Right lung (tissue), 5 donors: Measurements from ENCODE around the gene OVOL1. TPM values are rescaled to one million over a fixed set of nuclear protein-coding genes. Genes with fewer than 3 reads are reported as not detected.

Source experiments
- DNase-seq, 2 donors: peaks; one replicate each; pipeline ENCODE4 v3.0.0-alpha.2; 2013
- polyA plus RNA-seq, 5 donors: library from polyadenylated mRNA; unstranded; fragments of 120-200 nt; gene quantifications; one replicate each; pipeline versions ENCODE4 v1.2.1 to v1.2.3, GENCODE V29; 2013; ENCODE audit warnings: inconsistent platforms in 1 of 5, low replicate concordance in 1 of 5; ENCODE audit not compliant: insufficient read length in 5 of 5, insufficient read depth in 1 of 5

Gene OVOL1
- polyA plus RNA-seq, 5 donors: 0.07 to 0.60 (median 0.29) TPM

- DNase-seq: no peak
These were observed 9.0 kb upstream of the OVOL1 start for GRCh38 chr11:65777821-65778361.

- DNase-seq: no peak
These were observed 8.4 kb upstream of the OVOL1 start for GRCh38 chr11:65778431-65778900.

GRCh38 chr11:65778901-65779668 lies 7.8 kb upstream of the OVOL1 start:
- DNase-seq: no peak

GRCh38 chr11:65779669-65779918 lies 7.3 kb upstream of the OVOL1 start:
- no peak for DNase-seq

GRCh38 chr11:65779919-65780769 lies 6.7 kb upstream of the OVOL1 start:
- DNase-seq: peak in 1 of 2 donors; percentile 42

GRCh38 chr11:65780770-65781151 lies 6.1 kb upstream of the OVOL1 start, which contains the start of gene AP5B1:
AP5B1 (minus strand) TSS chr11:65780976; CDS start chr11:65780591, 385 bp downstream.
- DNase-seq: no peak

- DNase-seq: no peak
These were observed 5.5 kb upstream of the OVOL1 start for GRCh38 chr11:65781152-65781961.

GRCh38 chr11:65781962-65782815 lies 4.7 kb upstream of the OVOL1 start:
- no peak for DNase-seq

GRCh38 chr11:65782816-65783228 lies 4.0 kb upstream of the OVOL1 start:
- no peak for DNase-seq

- DNase-seq: no peak
These were observed 1.4 kb upstream of the OVOL1 start for GRCh38 chr11:65785319-65786007.

- DNase-seq: no peak
These were observed 666 bp upstream of the OVOL1 start for GRCh38 chr11:65786008-65786785.

- DNase-seq: no peak
These were observed 1.1 kb downstream of the OVOL1 start for GRCh38 chr11:65787649-65788622.

- DNase-seq: no peak
These were observed 2.0 kb downstream of the OVOL1 start for GRCh38 chr11:65788821-65789220.

- DNase-seq: no peak
These were observed 2.6 kb downstream of the OVOL1 start for GRCh38 chr11:65789230-65790103.

- DNase-seq: no peak
These were observed 3.4 kb downstream of the OVOL1 start for GRCh38 chr11:65790104-65790901.
